Spleen (tissue), 11 donors: ENCODE measurements around the gene KCNMB2. TPM values are rescaled to one million over a fixed set of nuclear protein-coding genes. Genes with fewer than 3 reads are reported as not detected.

Experiments
- DNase-seq: peaks from one replicate; pipeline ENCODE4 v3.0.0-alpha.2; 2020
- H3K27ac ChIP-seq, 8 donors: fragments of 200-600 bp; sonication (generic) in 7 of 8; 1 replicate in 4 of 8; 2 replicates in 4 of 8; pipeline versions ENCODE4 v1.5.0 to v1.8.0; 2016 to 2021; ENCODE audit warnings: inconsistent platforms in 4 of 8, mild to moderate bottlenecking in 4 of 8, moderate library complexity in 1 of 8
- H3K27me3 ChIP-seq, 7 donors: fragments of 200-600 bp; sonication (generic) in 6 of 7; replicated peaks in 1 of 7; 1 replicate in 4 of 7; 2 replicates in 3 of 7; pipeline versions ENCODE4 v1.5.0 to v1.8.0; 2016 to 2021; ENCODE audit warnings: inconsistent platforms in 3 of 7, mild to moderate bottlenecking in 1 of 7
- H3K36me3 ChIP-seq, 6 donors: fragments of 200-600 bp; sonication (generic) in 5 of 6; 1 replicate in 4 of 6; 2 replicates in 2 of 6; pipeline versions ENCODE4 v1.5.0 to v1.8.0; 2016 to 2021; ENCODE audit warnings: inconsistent platforms in 2 of 6
- H3K4me1 ChIP-seq, 6 donors: fragments of 200-600 bp; sonication (generic) in 5 of 6; 1 replicate in 3 of 6; 2 replicates in 3 of 6; pipeline versions ENCODE4 v1.5.0 to v1.8.0; 2016 to 2021; ENCODE audit warnings: inconsistent platforms in 3 of 6
- H3K4me3 ChIP-seq, 8 donors: fragments of 200-600 bp; sonication (generic) in 7 of 8; 1 replicate in 4 of 8; 2 replicates in 4 of 8; pipeline versions ENCODE4 v1.5.0 to v1.8.0; 2016 to 2021; ENCODE audit warnings: inconsistent platforms in 4 of 8, mild to moderate bottlenecking in 4 of 8, moderate library complexity in 2 of 8
- H3K9me3 ChIP-seq, 8 donors: fragments of 200-600 bp; sonication (generic) in 7 of 8; 1 replicate in 4 of 8; 2 replicates in 4 of 8; pipeline versions ENCODE4 v1.5.0 to v1.8.0; 2016 to 2021; ENCODE audit warnings: inconsistent platforms in 4 of 8
- POLR2A ChIP-seq, 3 donors: fragments of 450-650 bp; IDR thresholded peaks; one replicate each; pipeline ENCODE4 v1.5.1; 2017; ENCODE audit warnings: antibody characterized with exemption in 3 of 3, mild to moderate bottlenecking in 1 of 3
- POLR2AphosphoS5 ChIP-seq, 3 donors: sonication (generic); formaldehyde crosslinking; IDR thresholded peaks; one replicate each; pipeline ENCODE4 v1.5.1; 2017; ENCODE audit warnings: antibody characterized with exemption in 3 of 3
- WGBS, 5 donors: extraction: QIAGEN DNeasy Blood & Tissue Kit in 3 of 5; methylation state at CpG; one replicate each; pipeline versions ENCODE4 v1.1.5 to v1.1.7; 2013 to 2018; 5-methylcytosine and 5-hydroxymethylcytosine counted together
- intact Hi-C: fragments of 100-400 bp; cut with DNase I; formaldehyde crosslinking; loops from one replicate; pipeline ENCODE4 v1.15.0; 2023; ENCODE audit warnings: low total_unique reads
- polyA plus RNA-seq, 3 donors: library from polyadenylated mRNA; stranded (reverse); fragments of 200-250 nt; gene quantifications; one replicate each; pipeline ENCODE4 v1.2.1, GENCODE V29; 2013
- total RNA-seq, 7 donors: library from RNA; depleted of rRNA in 3 of 7; stranded (reverse); fragments of >200 nt in 3 of 7; fragmentation: NEBNext Ultra II Directional in 4 of 7; extraction: Animal tissue kit (Norgen Biotek cat#: 25700) in 4 of 7; gene quantifications; one replicate each; pipeline versions ENCODE4 v1.1.0 to v1.2.1, GENCODE V29; 2016 to 2021
- TF ChIP-seq, protein P1 (sequence below), 11 experiments: fragments of 200-600 bp in 7 of 11; fragments of 450-650 bp in 4 of 11; sonication (generic) in 4 of 11; IDR thresholded peaks in 8 of 11; conservative IDR thresholded peaks in 3 of 11; 1 replicate in 7 of 11; 2 replicates in 4 of 11; pipeline versions ENCODE4 v1.4.0 to v1.8.0; 2016 to 2021; ENCODE audit warnings: antibody characterized with exemption in 11 of 11, inconsistent platforms in 4 of 11, mild to moderate bottlenecking in 1 of 11
- donor health status: healthy with polysubstance abuse.
- donor health status: DM: no; HTN: no; CAD: no; lungs with moderate emphysema.
- donor health status: DM: no; HTN: no; CAD: no.
- donor health status: Bipolar disorder and iron deficiency.
- donor health status: healthy.
- donor health status: DM: no; HTN: no; CAD: no.
- donor health status: DM: yes; HTN: yes; CAD: no.

Gene KCNMB2
- total and polyA plus RNA-seq, 10 donors = 0.03 to 0.70 (median 0.66) TPM; not detected in 5

DNA sequence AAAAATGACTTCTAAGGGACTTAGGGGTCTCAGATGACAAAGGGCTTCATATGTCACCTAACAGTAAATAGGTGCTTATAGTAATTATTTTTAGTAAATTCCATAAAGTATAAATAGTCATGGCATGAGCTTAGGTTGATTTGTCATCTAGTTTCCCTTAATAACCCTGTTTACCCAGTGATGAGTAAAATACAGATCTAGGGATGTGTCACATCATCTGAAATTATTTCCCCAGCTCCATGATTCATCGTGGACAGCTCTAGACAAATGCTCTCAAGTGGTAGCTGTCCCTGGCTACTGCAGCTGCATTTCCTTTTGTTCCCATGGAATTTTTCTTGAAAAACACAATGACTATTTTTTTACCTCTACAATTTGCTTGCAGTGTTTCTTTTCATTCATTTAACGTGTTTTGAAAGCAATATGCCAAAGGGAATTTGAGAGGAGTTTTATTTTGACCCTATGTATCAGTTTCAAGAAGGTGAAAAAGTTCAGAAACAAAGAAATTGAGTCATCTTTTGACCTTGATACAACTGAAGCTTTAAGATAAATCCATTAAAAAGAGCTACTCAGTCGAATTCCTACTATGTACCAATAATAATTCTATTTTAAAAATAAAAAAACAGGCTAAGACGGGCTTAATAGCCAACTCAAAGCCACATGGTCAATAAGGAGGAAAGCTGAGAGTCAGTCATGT, 241.6 kb downstream of the KCNMB2 start:
- DNase-seq = no peak
- no peak overlapping the region for H3K27ac ChIP-seq
- TF ChIP-seq POLR2AphosphoS5 (IDR thresholded peaks at IDR 0.05) (no peak), POLR2A (IDR thresholded peaks at IDR 0.05) (no peak)
- TF ChIP-seq, protein P1, sequence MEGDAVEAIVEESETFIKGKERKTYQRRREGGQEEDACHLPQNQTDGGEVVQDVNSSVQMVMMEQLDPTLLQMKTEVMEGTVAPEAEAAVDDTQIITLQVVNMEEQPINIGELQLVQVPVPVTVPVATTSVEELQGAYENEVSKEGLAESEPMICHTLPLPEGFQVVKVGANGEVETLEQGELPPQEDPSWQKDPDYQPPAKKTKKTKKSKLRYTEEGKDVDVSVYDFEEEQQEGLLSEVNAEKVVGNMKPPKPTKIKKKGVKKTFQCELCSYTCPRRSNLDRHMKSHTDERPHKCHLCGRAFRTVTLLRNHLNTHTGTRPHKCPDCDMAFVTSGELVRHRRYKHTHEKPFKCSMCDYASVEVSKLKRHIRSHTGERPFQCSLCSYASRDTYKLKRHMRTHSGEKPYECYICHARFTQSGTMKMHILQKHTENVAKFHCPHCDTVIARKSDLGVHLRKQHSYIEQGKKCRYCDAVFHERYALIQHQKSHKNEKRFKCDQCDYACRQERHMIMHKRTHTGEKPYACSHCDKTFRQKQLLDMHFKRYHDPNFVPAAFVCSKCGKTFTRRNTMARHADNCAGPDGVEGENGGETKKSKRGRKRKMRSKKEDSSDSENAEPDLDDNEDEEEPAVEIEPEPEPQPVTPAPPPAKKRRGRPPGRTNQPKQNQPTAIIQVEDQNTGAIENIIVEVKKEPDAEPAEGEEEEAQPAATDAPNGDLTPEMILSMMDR (IDR thresholded peaks at IDR 0.05 in 8 of 11, conservative IDR thresholded peaks at IDR 0.05 in 3 of 11) = no peak

DNA sequence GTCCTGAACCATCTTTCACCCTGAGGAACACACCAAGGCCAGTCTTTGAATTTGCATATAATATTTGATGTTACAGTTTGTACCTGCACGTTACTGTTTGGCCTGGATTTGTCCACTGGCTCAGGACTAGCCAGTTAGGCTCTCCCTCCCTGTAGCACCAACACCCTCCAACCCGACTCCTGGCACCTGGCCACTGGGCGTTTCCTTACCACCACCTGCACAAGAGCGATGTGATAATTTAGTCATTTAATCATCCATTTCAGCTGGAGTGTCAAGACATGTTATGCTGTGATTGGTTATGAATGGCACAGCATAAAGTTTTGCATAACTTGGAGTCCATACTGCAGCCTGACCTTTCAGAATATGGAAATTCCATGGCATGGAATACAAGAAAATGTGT, 242.4 kb downstream of the KCNMB2 start:
- intact Hi-C loops = no loop called here
- WGBS, 5 donors = 72 to 86% (median 74%) methylated on average over 4 of the region's 4 CpGs
- Histone ChIP-seq H3K4me1 (no peaks in the 10 kb centered on the region), H3K36me3 (no peaks in the 10 kb centered on the region), H3K27me3 (no peaks in the 10 kb centered on the region), H3K9me3 (no peaks in the 10 kb centered on the region), H3K4me3 (no peak overlapping the region), H3K27ac (no peak overlapping the region)
- TF ChIP-seq, protein P1 (IDR thresholded peaks at IDR 0.05 in 8 of 11, conservative IDR thresholded peaks at IDR 0.05 in 3 of 11) = no peak
- no peak for TF ChIP-seq POLR2A (IDR thresholded peaks at IDR 0.05)
- TF ChIP-seq POLR2AphosphoS5 (IDR thresholded peaks at IDR 0.05) = no peak
- DNase-seq = no peak

More for the DNA sequence above, 241.6 kb downstream of the KCNMB2 start:
- Histone ChIP-seq H3K27me3 (no peaks in the 10 kb centered on the region), H3K4me3 (no peak overlapping the region), H3K36me3 (no peaks in the 10 kb centered on the region), H3K4me1 (no peaks in the 10 kb centered on the region), H3K9me3 (no peaks in the 10 kb centered on the region)
- intact Hi-C loops = no loop called here
- 42 to 68% (median 56%) methylated on average over 4 of the region's 4 CpGs for WGBS, 5 donors

DNA sequence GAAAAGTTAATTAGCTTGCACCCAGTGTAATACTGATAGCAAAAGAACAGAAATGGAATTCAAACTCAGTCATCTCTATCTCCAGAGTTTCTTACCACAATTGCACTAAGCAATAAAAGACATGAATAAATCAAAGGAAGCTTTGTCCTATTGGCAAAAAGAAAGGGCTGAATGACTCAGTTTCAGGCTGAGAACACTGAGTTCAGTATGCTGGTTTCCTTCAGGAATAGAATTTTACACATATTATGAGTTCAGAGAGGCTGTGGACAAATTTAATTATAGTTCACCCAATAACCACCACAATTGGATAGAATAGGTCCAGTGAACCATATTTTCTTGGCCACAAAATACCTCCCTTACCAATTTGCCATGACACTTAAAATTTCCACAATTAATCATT, 249.7 kb downstream of the KCNMB2 start:
- no peaks in the 10 kb centered on the region for H3K36me3 ChIP-seq
- TF ChIP-seq POLR2AphosphoS5 (IDR thresholded peaks at IDR 0.05) (no peak), POLR2A (IDR thresholded peaks at IDR 0.05) (no peak)
- TF ChIP-seq, protein P1 (IDR thresholded peaks at IDR 0.05 in 8 of 11, conservative IDR thresholded peaks at IDR 0.05 in 3 of 11) = no peak
- no peaks in the 10 kb centered on the region for H3K27me3 ChIP-seq
- DNase-seq = no peak
- intact Hi-C loops = no loop called here
- no peaks in the 10 kb centered on the region for H3K4me1 ChIP-seq
- H3K4me3 ChIP-seq = no peak overlapping the region
- no peak overlapping the region for H3K27ac ChIP-seq
- H3K9me3 ChIP-seq = peaks cover 0 to 18% (median 11%) of the 10 kb centered on the region in 8 donors

DNA sequence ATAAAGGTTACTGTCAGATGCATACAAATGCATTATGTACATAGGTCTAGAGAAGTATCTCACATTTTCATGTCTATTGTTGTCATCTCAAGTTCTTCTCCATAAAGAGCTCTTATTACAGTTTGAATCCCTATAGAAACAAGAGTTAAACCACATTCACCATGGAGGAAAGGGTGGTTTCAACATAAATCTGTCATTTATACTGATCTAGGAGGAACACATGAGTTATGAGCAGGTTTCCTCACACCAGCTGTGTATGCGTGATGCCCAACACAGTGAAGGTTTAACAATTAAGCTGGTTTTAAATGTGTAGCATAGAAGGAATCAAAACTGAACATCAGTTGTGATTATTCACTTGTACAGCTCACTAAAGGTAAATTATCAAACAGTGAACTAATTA, 251.7 kb downstream of the KCNMB2 start:
- Histone ChIP-seq H3K27ac (no peak overlapping the region), H3K4me3 (no peak overlapping the region), H3K27me3 (no peaks in the 10 kb centered on the region), H3K4me1 (no peaks in the 10 kb centered on the region), H3K9me3 (peaks cover 0 to 30% (median 22%) of the 10 kb centered on the region in 8 donors), H3K36me3 (no peaks in the 10 kb centered on the region)
- DNase-seq = no peak
- intact Hi-C loops = no loop called here
- TF ChIP-seq, protein P1 (IDR thresholded peaks at IDR 0.05 in 8 of 11, conservative IDR thresholded peaks at IDR 0.05 in 3 of 11) = no peak
- TF ChIP-seq POLR2A (IDR thresholded peaks at IDR 0.05) (no peak), POLR2AphosphoS5 (IDR thresholded peaks at IDR 0.05) (no peak)
- WGBS, 5 donors = 9 to 56% (median 27%) methylated on average over 1 of the region's 1 CpG
